HEK293 (cell line): Measurements from ENCODE around the gene CCDC12.

ENCODE experiments used
- CTCF ChIA-PET: fragments of 350-600 bp; formaldehyde crosslinking; extraction: SDS; loops from one replicate; lab custom pipeline; 2021; ENCODE audit warnings: antibody characterized with exemption; lab: Yijun Ruan, JAX
- POLR2A ChIA-PET: fragments of 300-600 bp; formaldehyde crosslinking; extraction: SDS; loops from one replicate; lab custom pipeline; 2020; ENCODE audit warnings: antibody characterized with exemption, inconsistent platforms; lab: Yijun Ruan, JAX
- H3K27ac ChIP-seq: fragments of 200-500 bp; sonication (Bioruptor generic); 2 replicates; pipeline ENCODE4 v1.5.1; 2014; ENCODE audit warnings: low read depth, low read length, control low read depth, inconsistent platforms; ENCODE audit errors: extremely low read depth
- H3K36me3 ChIP-seq, 2 experiments: fragments of 200-500 bp in 1 of 2; sonication (Bioruptor generic) in 1 of 2; 1 replicate in 1 of 2; 2 replicates in 1 of 2; pipeline ENCODE4 v1.5.1; 2014 to 2017; ENCODE audit warnings: inconsistent platforms in 2 of 2, low read length in 2 of 2; ENCODE audit not compliant: control insufficient read depth in 2 of 2, insufficient read depth in 1 of 2
- H3K4me1 ChIP-seq: fragments of 200-500 bp; sonication (Bioruptor generic); 2 replicates; pipeline ENCODE4 v1.5.1; 2014; ENCODE audit warnings: mild to moderate bottlenecking, low read length, inconsistent platforms; ENCODE audit not compliant: control insufficient read depth, insufficient read depth
- H3K4me3 ChIP-seq: 2 replicates; pipeline ENCODE4 v1.5.1; 2011; ENCODE audit warnings: low read depth, mild to moderate bottlenecking, control low read depth, low read length, moderate library complexity
- H3K9me3 ChIP-seq: fragments of 200-500 bp; sonication (Bioruptor generic); 2 replicates; pipeline ENCODE4 v1.5.1; 2014; ENCODE audit warnings: low read depth, low read length, inconsistent platforms; ENCODE audit not compliant: control insufficient read depth, insufficient read depth
- EGR2 ChIP-seq: fragments of 450-650 bp; formaldehyde crosslinking; IDR thresholded peaks from 2 replicates; pipeline ENCODE4 v1.5.1; 2016; ENCODE audit warnings: low read depth, missing biosample characterization, missing genetic modification characterization
- MEIS1 ChIP-seq: sonication (generic); formaldehyde crosslinking; IDR thresholded peaks from 2 replicates; pipeline ENCODE4 v1.8.1; 2022; ENCODE audit warnings: missing genetic modification reagents, mild to moderate bottlenecking, borderline replicate concordance
- PRDM1 ChIP-seq: fragments of 450-650 bp; formaldehyde crosslinking; IDR thresholded peaks from 2 replicates; pipeline ENCODE4; 2016; ENCODE audit warnings: missing biosample characterization, missing genetic modification characterization
- SCRT2 ChIP-seq: fragments of 450-650 bp; formaldehyde crosslinking; IDR thresholded peaks from 2 replicates; pipeline ENCODE4 v1.5.1; 2016; ENCODE audit warnings: missing biosample characterization, missing genetic modification characterization
- SP7 ChIP-seq: fragments of 450-650 bp; formaldehyde crosslinking; IDR thresholded peaks from 2 replicates; pipeline ENCODE4 v1.5.1; 2016; ENCODE audit warnings: missing biosample characterization, missing genetic modification characterization
- WT1 ChIP-seq: fragments of 450-650 bp; formaldehyde crosslinking; IDR thresholded peaks from 2 replicates; pipeline ENCODE4 v1.5.1; 2016; ENCODE audit warnings: missing biosample characterization, missing genetic modification characterization
- ZBTB49 ChIP-seq: fragments of 450-650 bp; formaldehyde crosslinking; IDR thresholded peaks from 2 replicates; pipeline ENCODE4 v1.5.1; 2016; ENCODE audit warnings: missing biosample characterization, missing genetic modification characterization, low read depth
- ZFHX2 ChIP-seq: fragments of 450-650 bp; formaldehyde crosslinking; conservative IDR thresholded peaks from 2 replicates; pipeline ENCODE4 v1.5.1; 2016; ENCODE audit warnings: missing biosample characterization, missing genetic modification characterization
- ZNF10 ChIP-seq: fragments of 450-650 bp; formaldehyde crosslinking; IDR thresholded peaks from 2 replicates; pipeline ENCODE4 v1.5.1; 2017; ENCODE audit warnings: missing biosample characterization, missing genetic modification characterization
- ZNF239 ChIP-seq: fragments of 450-650 bp; formaldehyde crosslinking; IDR thresholded peaks from 2 replicates; pipeline ENCODE4 v1.5.1; 2016; ENCODE audit warnings: missing biosample characterization, missing genetic modification characterization
- ZNF274 ChIP-seq, 2 experiments: fragments of 200-500 bp in 1 of 2; fragments of 450-650 bp in 1 of 2; sonication (Bioruptor generic) in 1 of 2; formaldehyde crosslinking in 1 of 2; IDR thresholded peaks; 2 replicates each; pipeline versions ENCODE4 v1.5.1 to v1.6.1; 2014 to 2016; ENCODE audit warnings: borderline replicate concordance in 1 of 2, inconsistent platforms in 1 of 2, low read length in 1 of 2, missing biosample characterization in 1 of 2, missing genetic modification characterization in 1 of 2
- ZNF404 ChIP-seq: fragments of 450-650 bp; formaldehyde crosslinking; IDR thresholded peaks from 2 replicates; pipeline ENCODE4 v1.5.1; 2017; ENCODE audit warnings: missing biosample characterization, missing genetic modification characterization
- ZNF449 ChIP-seq: fragments of 450-650 bp; formaldehyde crosslinking; IDR thresholded peaks from 2 replicates; pipeline ENCODE4 v1.5.1; 2017; ENCODE audit warnings: missing biosample characterization, mild to moderate bottlenecking, missing genetic modification characterization, moderate library complexity
- ZNF514 ChIP-seq: fragments of 450-650 bp; formaldehyde crosslinking; IDR thresholded peaks from 2 replicates; pipeline ENCODE4 v1.5.1; 2016; ENCODE audit warnings: missing biosample characterization, missing genetic modification characterization
- ZNF530 ChIP-seq: fragments of 450-650 bp; formaldehyde crosslinking; IDR thresholded peaks from 2 replicates; pipeline ENCODE4 v1.5.1; 2016; ENCODE audit warnings: low read depth, missing biosample characterization, missing genetic modification characterization
- ZNF558 ChIP-seq: fragments of 450-650 bp; formaldehyde crosslinking; IDR thresholded peaks from 2 replicates; pipeline ENCODE4 v1.5.1; 2016; ENCODE audit warnings: missing biosample characterization, missing genetic modification characterization
- TF ChIP-seq, protein P1 (sequence below): fragments of 450-650 bp; formaldehyde crosslinking; IDR thresholded peaks from 2 replicates; pipeline ENCODE4 v1.5.1; 2016; ENCODE audit warnings: missing biosample characterization, missing genetic modification characterization, low read depth
- TF ChIP-seq, protein P2 (sequence below): fragments of 450-650 bp; formaldehyde crosslinking; IDR thresholded peaks from 2 replicates; pipeline ENCODE4 v1.5.1; 2016; ENCODE audit warnings: missing biosample characterization, missing genetic modification characterization
- TF ChIP-seq, protein P3 (sequence below): fragments of 450-650 bp; formaldehyde crosslinking; IDR thresholded peaks from 2 replicates; pipeline ENCODE4 v1.5.1; 2016; ENCODE audit warnings: missing biosample characterization, missing genetic modification characterization

Gene CCDC12

DNA sequence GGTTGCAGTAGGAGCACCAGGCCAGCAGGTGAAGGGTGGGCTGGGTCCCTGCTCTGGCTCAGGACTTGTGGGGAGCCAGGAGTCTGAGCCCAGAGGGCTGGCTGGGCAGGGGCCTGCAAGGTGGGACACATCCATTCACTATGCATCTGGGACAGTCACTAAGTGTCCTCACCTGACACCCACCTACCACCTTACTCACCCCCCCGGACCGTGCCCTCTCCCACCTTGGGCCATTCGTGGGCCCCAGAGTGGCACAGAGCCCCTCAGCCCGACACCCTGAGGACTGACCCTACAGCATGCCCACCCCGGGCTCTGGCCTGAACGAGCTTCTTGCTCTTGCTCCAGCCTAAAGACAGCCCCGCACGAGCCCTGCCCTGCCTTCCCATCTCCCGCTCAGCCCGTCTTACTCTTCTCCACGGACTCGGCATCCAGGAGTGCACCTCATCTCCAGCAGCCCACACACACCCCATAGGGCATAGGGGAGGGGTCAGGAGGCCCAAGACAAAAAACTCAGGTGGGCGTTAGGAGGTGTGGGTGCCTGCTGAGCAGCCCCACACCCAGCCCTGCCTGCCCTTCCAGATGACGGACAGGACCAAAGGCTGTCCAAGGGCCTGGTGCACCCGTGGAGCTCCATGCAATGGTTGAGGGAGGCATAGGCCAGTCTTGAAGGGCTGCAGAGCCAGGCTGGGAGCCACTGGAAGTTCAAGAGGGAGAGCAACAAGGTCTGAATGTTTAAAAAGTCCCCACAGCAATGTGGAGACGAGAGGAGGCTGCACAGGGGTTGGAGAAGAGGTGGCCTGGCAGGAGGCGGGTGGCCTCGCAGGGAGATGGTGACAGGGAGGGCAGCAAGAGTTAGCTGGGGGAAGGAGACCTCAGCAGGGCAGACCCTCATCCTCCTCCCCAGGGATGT lies 72.0 kb downstream of the CCDC12 start:
- H3K36me3 ChIP-seq = no peaks in the 10 kb centered on the region
- no peaks in the 10 kb centered on the region for H3K9me3 ChIP-seq
- no peak overlapping the region for H3K4me3 ChIP-seq
- H3K4me1 ChIP-seq = no peaks in the 10 kb centered on the region
- POLR2A ChIA-PET = no interaction called here
- TF ChIP-seq EGR2 (tag by site-specific recombination) (0 out of 2 replicates have a peak, but pooled peaks have one; percentile 17), ZNF514 (no peak), ZFHX2 (tag by site-specific recombination) (peak; percentile 39; the same call in 1 of the 2 replicates), ZNF10 (tag by site-specific recombination) (0 out of 2 replicates have a peak, but pooled peaks have one; percentile 21)
- CTCF ChIA-PET = interaction anchor here (0.6 to 1.7 kb wide), 3 partner anchors 9 to 459 kb away, joined by 3 to 7 read pairs (median 3); no protein-coding TSS in a partner anchor
- no peak overlapping the region for H3K27ac ChIP-seq

DNA sequence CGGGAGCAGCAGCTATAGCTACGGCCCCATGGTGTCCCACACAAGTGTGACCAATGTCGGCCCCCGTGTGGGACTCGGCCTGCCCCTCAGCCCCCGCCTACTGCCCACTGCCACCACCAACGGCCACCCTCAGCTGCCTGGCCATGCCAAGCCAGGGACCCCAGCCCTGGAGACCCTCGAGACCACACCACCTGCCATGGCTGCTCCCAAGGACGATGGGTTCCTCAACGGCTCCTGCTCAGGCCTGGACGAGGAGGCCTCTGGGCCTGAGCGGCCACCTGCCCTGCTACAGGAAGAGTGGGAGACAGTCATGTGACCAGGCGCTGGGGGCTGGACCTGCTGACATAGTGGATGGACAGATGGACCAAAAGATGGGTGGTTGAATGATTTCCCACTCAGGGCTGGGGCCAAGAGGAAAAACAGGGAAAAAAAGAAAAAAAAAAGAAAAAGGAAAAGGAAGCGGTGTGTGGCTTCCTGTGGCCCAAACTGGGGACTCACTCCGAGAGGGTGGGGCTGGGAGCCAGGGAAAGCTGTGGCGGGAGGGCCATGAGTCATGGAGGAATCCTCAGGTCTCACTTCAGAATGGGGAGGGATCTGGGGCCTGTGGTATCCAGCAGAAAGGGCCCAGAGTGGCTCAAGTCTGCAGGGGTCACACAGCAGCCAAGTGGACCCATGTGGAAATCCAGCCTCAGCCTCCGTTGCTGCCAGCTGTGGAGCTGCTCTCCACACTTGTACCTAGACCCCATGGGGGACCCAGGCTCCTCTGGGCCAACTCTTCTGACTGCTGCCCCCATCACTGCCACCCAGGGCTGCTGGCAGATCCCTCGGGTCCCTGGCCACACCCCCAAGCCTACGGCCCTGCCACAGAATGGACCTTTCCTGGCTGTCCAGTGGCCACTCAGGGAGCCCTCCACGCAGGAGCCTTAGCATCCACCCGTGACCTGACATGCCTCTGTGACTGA lies 72.9 kb downstream of the CCDC12 start:
- no peak overlapping the region for H3K27ac ChIP-seq
- no peaks in the 10 kb centered on the region for H3K36me3 ChIP-seq
- ChIA-PET CTCF (interaction anchor here (0.6 to 1.7 kb wide), 2 partner anchors 8 to 460 kb away, joined by 3 to 7 read pairs; no protein-coding TSS in a partner anchor), POLR2A (no interaction called here)
- H3K4me3 ChIP-seq = no peak overlapping the region
- no peaks in the 10 kb centered on the region for H3K4me1 ChIP-seq
- H3K9me3 ChIP-seq = no peaks in the 10 kb centered on the region
- TF ChIP-seq MEIS1 (CRISPR knock-in tag) (no peak), ZNF449 (no peak), ZNF514 (no peak), EGR2 (tag by site-specific recombination) (no peak), SCRT2 (tag by site-specific recombination) (peak; percentile 53; the same call in 1 of the 2 replicates), ZNF239 (tag by site-specific recombination) (no peak), ZNF558 (tag by site-specific recombination) (no peak), PRDM1 (0 out of 2 replicates have a peak, but pooled peaks have one; percentile 25), ZNF274 (IDR thresholded peaks at IDR 0.05; ENCODE audit: low read length) (no peak), ZNF274 (tag by site-specific recombination; IDR thresholded peaks at IDR 0.05; ENCODE audit: borderline replicate concordance) (no peak), ZBTB49 (no peak), SP7 (tag by site-specific recombination) (no peak), ZNF530 (tag by site-specific recombination) (no peak), WT1 (no peak), ZNF404 (no peak)
- TF ChIP-seq, protein P1, sequence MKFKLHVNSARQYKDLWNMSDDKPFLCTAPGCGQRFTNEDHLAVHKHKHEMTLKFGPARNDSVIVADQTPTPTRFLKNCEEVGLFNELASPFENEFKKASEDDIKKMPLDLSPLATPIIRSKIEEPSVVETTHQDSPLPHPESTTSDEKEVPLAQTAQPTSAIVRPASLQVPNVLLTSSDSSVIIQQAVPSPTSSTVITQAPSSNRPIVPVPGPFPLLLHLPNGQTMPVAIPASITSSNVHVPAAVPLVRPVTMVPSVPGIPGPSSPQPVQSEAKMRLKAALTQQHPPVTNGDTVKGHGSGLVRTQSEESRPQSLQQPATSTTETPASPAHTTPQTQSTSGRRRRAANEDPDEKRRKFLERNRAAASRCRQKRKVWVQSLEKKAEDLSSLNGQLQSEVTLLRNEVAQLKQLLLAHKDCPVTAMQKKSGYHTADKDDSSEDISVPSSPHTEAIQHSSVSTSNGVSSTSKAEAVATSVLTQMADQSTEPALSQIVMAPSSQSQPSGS = no peak
- TF ChIP-seq, protein P2, sequence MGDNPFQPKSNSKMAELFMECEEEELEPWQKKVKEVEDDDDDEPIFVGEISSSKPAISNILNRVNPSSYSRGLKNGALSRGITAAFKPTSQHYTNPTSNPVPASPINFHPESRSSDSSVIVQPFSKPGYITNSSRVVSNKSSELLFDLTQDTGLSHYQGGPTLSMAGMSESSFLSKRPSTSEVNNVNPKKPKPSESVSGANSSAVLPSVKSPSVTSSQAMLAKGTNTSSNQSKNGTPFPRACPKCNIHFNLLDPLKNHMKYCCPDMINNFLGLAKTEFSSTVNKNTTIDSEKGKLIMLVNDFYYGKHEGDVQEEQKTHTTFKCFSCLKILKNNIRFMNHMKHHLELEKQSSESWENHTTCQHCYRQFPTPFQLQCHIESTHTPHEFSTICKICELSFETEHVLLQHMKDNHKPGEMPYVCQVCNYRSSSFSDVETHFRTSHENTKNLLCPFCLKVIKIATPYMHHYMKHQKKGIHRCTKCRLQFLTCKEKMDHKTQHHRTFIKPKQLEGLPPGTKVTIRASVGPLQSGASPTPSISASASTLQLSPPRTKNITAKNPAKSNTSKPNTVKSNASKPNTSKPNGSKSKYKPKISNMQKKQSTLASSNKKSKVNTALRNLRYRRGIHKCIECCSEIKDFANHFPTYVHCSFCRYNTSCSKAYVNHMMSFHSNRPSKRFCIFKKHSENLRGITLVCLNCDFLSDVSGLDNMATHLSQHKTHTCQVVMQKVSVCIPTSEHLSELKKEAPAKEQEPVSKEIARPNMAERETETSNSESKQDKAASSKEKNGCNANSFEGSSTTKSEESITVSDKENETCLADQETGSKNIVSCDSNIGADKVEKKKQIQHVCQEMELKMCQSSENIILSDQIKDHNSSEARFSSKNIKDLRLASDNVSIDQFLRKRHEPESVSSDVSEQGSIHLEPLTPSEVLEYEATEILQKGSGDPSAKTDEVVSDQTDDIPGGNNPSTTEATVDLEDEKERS (tag by site-specific recombination) = no peak
- TF ChIP-seq, protein P3, sequence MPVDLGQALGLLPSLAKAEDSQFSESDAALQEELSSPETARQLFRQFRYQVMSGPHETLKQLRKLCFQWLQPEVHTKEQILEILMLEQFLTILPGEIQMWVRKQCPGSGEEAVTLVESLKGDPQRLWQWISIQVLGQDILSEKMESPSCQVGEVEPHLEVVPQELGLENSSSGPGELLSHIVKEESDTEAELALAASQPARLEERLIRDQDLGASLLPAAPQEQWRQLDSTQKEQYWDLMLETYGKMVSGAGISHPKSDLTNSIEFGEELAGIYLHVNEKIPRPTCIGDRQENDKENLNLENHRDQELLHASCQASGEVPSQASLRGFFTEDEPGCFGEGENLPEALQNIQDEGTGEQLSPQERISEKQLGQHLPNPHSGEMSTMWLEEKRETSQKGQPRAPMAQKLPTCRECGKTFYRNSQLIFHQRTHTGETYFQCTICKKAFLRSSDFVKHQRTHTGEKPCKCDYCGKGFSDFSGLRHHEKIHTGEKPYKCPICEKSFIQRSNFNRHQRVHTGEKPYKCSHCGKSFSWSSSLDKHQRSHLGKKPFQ = no peak
